ENCODE data around the gene CLEC20A. TPM values are rescaled to one million over a fixed set of nuclear protein-coding genes. Genes with fewer than 3 reads are reported as not detected.

CLEC20A gene
- total and polyA plus RNA-seq, 9 of the 15 experiments (the other 6 are each of a cell fraction or from before 2014, with no cell fraction given) = not detected

DNA sequence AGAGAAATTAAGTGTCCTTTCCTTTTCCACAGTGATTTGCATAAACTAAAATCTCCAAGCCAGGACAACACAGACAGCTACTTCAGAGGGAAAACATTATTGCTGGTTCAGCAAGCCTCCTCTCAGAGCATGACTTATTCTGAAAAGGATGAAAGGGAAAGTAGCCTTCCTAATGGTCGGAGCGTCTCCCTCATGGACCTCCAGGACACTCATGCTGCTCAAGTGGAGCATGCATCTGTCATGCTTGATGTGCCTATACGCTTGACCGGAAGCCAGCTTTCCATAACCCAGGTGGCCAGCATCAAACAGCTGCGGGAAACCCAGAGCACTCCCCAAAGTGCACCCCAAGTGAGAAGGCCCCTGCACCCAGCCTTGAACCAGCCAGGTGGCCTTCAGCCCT lies 39.1 kb downstream of the CLEC20A start:
- Histone ChIP-seq H3K9ac (ENCODE audit: insufficient read depth in 1 of 2, low read depth in 2 of 2, low read length in 2 of 2) (no peak overlapping the region), H2AFZ (ENCODE audit: low read depth, low read length) (no peak overlapping the region), H3K27ac (ENCODE audit: extremely low read depth, low read depth, low read length) (no peak overlapping the region), H3K4me1 (replicated peaks in 1 of 2; ENCODE audit: control insufficient read depth in 2 of 2, insufficient read depth in 2 of 2, low read length in 2 of 2) (no peaks in the 10 kb centered on the region), H4K20me1 (replicated peaks; ENCODE audit: control insufficient read depth, insufficient read depth, low read length) (no peaks in the 10 kb centered on the region), H3K4me3 (no peak overlapping the region), H3K9me3 (replicated peaks; ENCODE audit: control insufficient read depth, insufficient read depth, low read depth, low read length) (no peaks in the 10 kb centered on the region), H3K4me2 (ENCODE audit: insufficient read depth, low read length) (no peak overlapping the region), H3K27me3 (ENCODE audit: control insufficient read depth in 2 of 2, insufficient read depth in 2 of 2, low read length in 2 of 2) (no peaks in the 10 kb centered on the region), H3K36me3 (ENCODE audit: control insufficient read depth, insufficient read depth, low read length) (no peaks in the 10 kb centered on the region), H3K9me1 (ENCODE audit: control insufficient read depth, insufficient read depth, low read length) (no peaks in the 10 kb centered on the region), H3K79me2 (ENCODE audit: control insufficient read depth, insufficient read depth, low read length) (no peaks in the 10 kb centered on the region)
- no TSS peak for BruUV-seq (replicated peaks)
- CTCF ChIA-PET (ENCODE audit: low intra/inter-chr PET ratio) = no interaction called here
- no peak for TF ChIP-seq ZNF23 (CRISPR knock-in tag; IDR thresholded peaks at IDR 0.05)
- no peak for TF ChIP-seq HMG20A (CRISPR knock-in tag; conservative IDR thresholded peaks at IDR 0.05)
- TF ChIP-seq GMEB1 (CRISPR knock-in tag; IDR thresholded peaks at IDR 0.05) = no peak
- no peak for TF ChIP-seq CBFA2T2 (conservative IDR thresholded peaks at IDR 0.05)
- TF ChIP-seq MTA2 (IDR thresholded peaks at IDR 0.05; ENCODE audit: low read depth) = no peak
- TF ChIP-seq EGR1 (conservative IDR thresholded peaks at IDR 0.05) = no peak
- TF ChIP-seq ZNF644 (tag; IDR thresholded peaks at IDR 0.05; ENCODE audit: low read depth) = no peak
- TF ChIP-seq ZC3H11A (IDR thresholded peaks at IDR 0.05; ENCODE audit: low read depth, low read length) = no peak
- no peak for TF ChIP-seq ZNF347 (CRISPR knock-in tag; IDR thresholded peaks at IDR 0.05; ENCODE audit: low read depth)
- TF ChIP-seq KLF1 (tag; IDR thresholded peaks at IDR 0.05) = no peak
- TF ChIP-seq, protein P1, sequence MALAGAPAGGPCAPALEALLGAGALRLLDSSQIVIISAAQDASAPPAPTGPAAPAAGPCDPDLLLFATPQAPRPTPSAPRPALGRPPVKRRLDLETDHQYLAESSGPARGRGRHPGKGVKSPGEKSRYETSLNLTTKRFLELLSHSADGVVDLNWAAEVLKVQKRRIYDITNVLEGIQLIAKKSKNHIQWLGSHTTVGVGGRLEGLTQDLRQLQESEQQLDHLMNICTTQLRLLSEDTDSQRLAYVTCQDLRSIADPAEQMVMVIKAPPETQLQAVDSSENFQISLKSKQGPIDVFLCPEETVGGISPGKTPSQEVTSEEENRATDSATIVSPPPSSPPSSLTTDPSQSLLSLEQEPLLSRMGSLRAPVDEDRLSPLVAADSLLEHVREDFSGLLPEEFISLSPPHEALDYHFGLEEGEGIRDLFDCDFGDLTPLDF (CRISPR knock-in tag; IDR thresholded peaks at IDR 0.05) = no peak
- no peak for TF ChIP-seq POU5F1 (IDR thresholded peaks at IDR 0.05; ENCODE audit: borderline replicate concordance, low read depth, low read length, partially characterized antibody)
- TF ChIP-seq RBM14 (IDR thresholded peaks at IDR 0.05; ENCODE audit: borderline replicate concordance, insufficient read depth, low read depth, low read length) = no peak
- no peak for TF ChIP-seq CEBPB (tag; IDR thresholded peaks at IDR 0.05)
- no peak for TF ChIP-seq ZNF696 (CRISPR knock-in tag; conservative IDR thresholded peaks at IDR 0.05)
- no peak for TF ChIP-seq STAT5A (IDR thresholded peaks at IDR 0.05; ENCODE audit: borderline replicate concordance, low read length)
- TF ChIP-seq, protein P2, sequence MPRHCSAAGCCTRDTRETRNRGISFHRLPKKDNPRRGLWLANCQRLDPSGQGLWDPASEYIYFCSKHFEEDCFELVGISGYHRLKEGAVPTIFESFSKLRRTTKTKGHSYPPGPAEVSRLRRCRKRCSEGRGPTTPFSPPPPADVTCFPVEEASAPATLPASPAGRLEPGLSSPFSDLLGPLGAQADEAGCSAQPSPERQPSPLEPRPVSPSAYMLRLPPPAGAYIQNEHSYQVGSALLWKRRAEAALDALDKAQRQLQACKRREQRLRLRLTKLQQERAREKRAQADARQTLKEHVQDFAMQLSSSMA (CRISPR knock-in tag; IDR thresholded peaks at IDR 0.05) = no peak
- TF ChIP-seq WHSC1 (IDR thresholded peaks at IDR 0.05; ENCODE audit: low read length) = no peak
- TF ChIP-seq, protein P3, sequence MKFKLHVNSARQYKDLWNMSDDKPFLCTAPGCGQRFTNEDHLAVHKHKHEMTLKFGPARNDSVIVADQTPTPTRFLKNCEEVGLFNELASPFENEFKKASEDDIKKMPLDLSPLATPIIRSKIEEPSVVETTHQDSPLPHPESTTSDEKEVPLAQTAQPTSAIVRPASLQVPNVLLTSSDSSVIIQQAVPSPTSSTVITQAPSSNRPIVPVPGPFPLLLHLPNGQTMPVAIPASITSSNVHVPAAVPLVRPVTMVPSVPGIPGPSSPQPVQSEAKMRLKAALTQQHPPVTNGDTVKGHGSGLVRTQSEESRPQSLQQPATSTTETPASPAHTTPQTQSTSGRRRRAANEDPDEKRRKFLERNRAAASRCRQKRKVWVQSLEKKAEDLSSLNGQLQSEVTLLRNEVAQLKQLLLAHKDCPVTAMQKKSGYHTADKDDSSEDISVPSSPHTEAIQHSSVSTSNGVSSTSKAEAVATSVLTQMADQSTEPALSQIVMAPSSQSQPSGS (CRISPR knock-in tag; IDR thresholded peaks at IDR 0.05) = no peak
- no peak for ATAC-seq
- in situ Hi-C loops (cut with MboI) = no loop called here
- POLR2A ChIA-PET = no interaction called here
- FAIRE-seq = no peak
- DNase-seq (ENCODE audit: extremely low read depth in 1 of 4, low spot score in 3 of 4) = no peak
- intact Hi-C loops (cut with micrococcal nuclease) = no loop called here
- 1% methylated on average over 5 of the region's 5 CpGs for WGBS (ENCODE audit: insufficient coverage, low coverage, missing lambda C conversion rate)

Measured in K562 (cell line).